Measurements from ENCODE around the gene TMEM258. TPM values are rescaled to one million over a fixed set of nuclear protein-coding genes. Genes with fewer than 3 reads are reported as not detected.

Gene TMEM258
- 100 to 1,000 TPM; 148 to 152 TPM for total RNA-seq
- 258 TPM for polyA plus RNA-seq

- Histone ChIP-seq H3K27ac (ENCODE audit: low read depth, low read length) (peak within 1 kb of the TSS; percentile 94), H3K27me3 (ENCODE audit: insufficient read depth, low read length, poor library complexity, severe bottlenecking) (no peaks in the 10 kb centered on the region), H3K9me3 (ENCODE audit: low read length) (no peaks in the 10 kb centered on the region), H3K36me3 (ENCODE audit: insufficient read depth, low read length) (peaks cover 33% of the 10 kb centered on the region), H3K4me1 (ENCODE audit: insufficient read depth, low read length) (peaks cover 17% of the 10 kb centered on the region), H3K4me3 (ENCODE audit: low read length) (peak within 1 kb of the TSS; percentile 92)
- H3K27ac Mint-ChIP-seq: peak within 1 kb of the TSS; percentile 96 to 100 (median 99)
- POLR2A ChIA-PET: interaction anchor here (0.6 to 2.9 kb wide), 3 partner anchors 175 to 879 kb away, joined by 3 to 8 read pairs (median 4); partner anchors contain the start of gene FTH1
- H3K9me3 Mint-ChIP-seq: no peaks in the 10 kb centered on the region
- H3K27me3 Mint-ChIP-seq: no peaks in the 10 kb centered on the region
- H3K36me3 Mint-ChIP-seq: peaks cover 0 to 58% (median 2%) of the 10 kb centered on the region in 3 donors
- peaks cover 24 to 49% (median 36%) of the 10 kb centered on the region in 3 donors for H3K4me1 Mint-ChIP-seq
- CTCF ChIA-PET: interaction anchor here (1.1 to 2.2 kb wide), 6 partner anchors 22 to 519 kb away, joined by 3 to 12 read pairs (median 5); partner anchors contain the start of gene FADS1
- peak; percentile 80 to 91 (median 85) for DNase-seq
- peak within 1 kb of the TSS; percentile 91 to 100 (median 92) for H3K4me3 Mint-ChIP-seq
These were observed at the start of gene TMEM258, which contains the start of gene FEN1 for GRCh38 chr11:61792310-61793082. TSS of gene TMEM258 (minus strand) at chr11:61792599. CDS start at chr11:61792558, 41 bp downstream. TSS of gene FEN1 (plus strand) at chr11:61792911. CDS start at chr11:61795362, 2,451 bp downstream.

GRCh38 chr11:61841636-61842527 is 49.5 kb upstream of the TMEM258 start:
- Mint-ChIP-seq H3K27ac (no peak overlapping the region), H3K36me3 (peaks cover 0 to 7% (median 0%) of the 10 kb centered on the region in 3 donors), H3K4me1 (no peaks in the 10 kb centered on the region), H3K4me3 (no peak overlapping the region), H3K9me3 (no peaks in the 10 kb centered on the region), H3K27me3 (no peaks in the 10 kb centered on the region)
- no peaks in the 10 kb centered on the region for H3K36me3 ChIP-seq (ENCODE audit: insufficient read depth, low read length)
- H3K27ac ChIP-seq (ENCODE audit: low read depth, low read length): peak overlapping the region; percentile 73
- ChIA-PET CTCF (no interaction called here), POLR2A (no interaction called here)
- no peak for DNase-seq
- no peaks in the 10 kb centered on the region for H3K27me3 ChIP-seq (ENCODE audit: insufficient read depth, low read length, poor library complexity, severe bottlenecking)
- H3K4me3 ChIP-seq (ENCODE audit: low read length): no peak overlapping the region
- no peaks in the 10 kb centered on the region for H3K4me1 ChIP-seq (ENCODE audit: insufficient read depth, low read length)
- no peaks in the 10 kb centered on the region for H3K9me3 ChIP-seq (ENCODE audit: low read length)

GRCh38 chr11:61840371-61840770 is 48.0 kb upstream of the TMEM258 start:
- CTCF ChIA-PET: no interaction called here
- Mint-ChIP-seq H3K4me3 (peak overlapping the region in 1 of 7 donors; percentile 44), H3K27ac (peak overlapping the region in 1 of 8 donors; percentile 72), H3K4me1 (peaks cover 4 to 6% (median 5%) of the 10 kb centered on the region in 3 donors), H3K27me3 (peaks cover 0 to 1% of the 10 kb centered on the region in 2 donors), H3K9me3 (no peaks in the 10 kb centered on the region), H3K36me3 (peaks cover 0 to 5% (median 0%) of the 10 kb centered on the region in 3 donors)
- Histone ChIP-seq H3K4me1 (ENCODE audit: insufficient read depth, low read length) (peaks cover 2% of the 10 kb centered on the region), H3K27me3 (ENCODE audit: insufficient read depth, low read length, poor library complexity, severe bottlenecking) (no peaks in the 10 kb centered on the region), H3K9me3 (ENCODE audit: low read length) (no peaks in the 10 kb centered on the region), H3K36me3 (ENCODE audit: insufficient read depth, low read length) (no peaks in the 10 kb centered on the region), H3K4me3 (ENCODE audit: low read length) (no peak overlapping the region), H3K27ac (ENCODE audit: low read depth, low read length) (no peak overlapping the region)
- DNase-seq: no peak
- POLR2A ChIA-PET: no interaction called here

GRCh38 chr11:61839742-61840141 is 47.3 kb upstream of the TMEM258 start:
- CTCF ChIA-PET: no interaction called here

GRCh38 chr11:61838921-61839320 is 46.5 kb upstream of the TMEM258 start:
- H3K27me3 Mint-ChIP-seq: peaks cover 0 to 1% of the 10 kb centered on the region in 2 donors
- no peaks in the 10 kb centered on the region for H3K9me3 ChIP-seq (ENCODE audit: low read length)
- no peak overlapping the region for H3K4me3 Mint-ChIP-seq
- no peaks in the 10 kb centered on the region for H3K36me3 ChIP-seq (ENCODE audit: insufficient read depth, low read length)
- H3K27ac Mint-ChIP-seq: no peak overlapping the region
- H3K4me3 ChIP-seq (ENCODE audit: low read length): no peak overlapping the region
- no peaks in the 10 kb centered on the region for H3K27me3 ChIP-seq (ENCODE audit: insufficient read depth, low read length, poor library complexity, severe bottlenecking)
- no peak overlapping the region for H3K27ac ChIP-seq (ENCODE audit: low read depth, low read length)
- POLR2A ChIA-PET: no interaction called here
- H3K9me3 Mint-ChIP-seq: no peaks in the 10 kb centered on the region
- DNase-seq: no peak
- H3K4me1 ChIP-seq (ENCODE audit: insufficient read depth, low read length): peaks cover 16% of the 10 kb centered on the region
- H3K4me1 Mint-ChIP-seq: peaks cover 14 to 19% (median 17%) of the 10 kb centered on the region in 3 donors
- CTCF ChIA-PET: interaction anchor here (1.3 kb wide), 1 partner anchor 59 kb away, joined by 3 read pairs; no protein-coding TSS in a partner anchor
- H3K36me3 Mint-ChIP-seq: peaks cover 0 to 5% (median 0%) of the 10 kb centered on the region in 3 donors

More at GRCh38 chr11:61839742-61840141, 47.3 kb upstream of the TMEM258 start:
- POLR2A ChIA-PET: no interaction called here
- Mint-ChIP-seq H3K9me3 (no peaks in the 10 kb centered on the region), H3K27me3 (peaks cover 0 to 1% of the 10 kb centered on the region in 2 donors), H3K4me1 (peaks cover 6 to 11% (median 10%) of the 10 kb centered on the region in 3 donors), H3K27ac (no peak overlapping the region), H3K4me3 (no peak overlapping the region), H3K36me3 (peaks cover 0 to 5% (median 0%) of the 10 kb centered on the region in 3 donors)
- peaks cover 8% of the 10 kb centered on the region for H3K4me1 ChIP-seq (ENCODE audit: insufficient read depth, low read length)
- no peak overlapping the region for H3K4me3 ChIP-seq (ENCODE audit: low read length)
- no peaks in the 10 kb centered on the region for H3K9me3 ChIP-seq (ENCODE audit: low read length)
- no peaks in the 10 kb centered on the region for H3K27me3 ChIP-seq (ENCODE audit: insufficient read depth, low read length, poor library complexity, severe bottlenecking)
- DNase-seq: no peak
- H3K27ac ChIP-seq (ENCODE audit: low read depth, low read length): no peak overlapping the region
- no peaks in the 10 kb centered on the region for H3K36me3 ChIP-seq (ENCODE audit: insufficient read depth, low read length)

GRCh38 chr11:61838501-61838900 is 46.1 kb upstream of the TMEM258 start:
- Mint-ChIP-seq H3K27me3 (peaks cover 1% of the 10 kb centered on the region in 2 donors), H3K4me3 (no peak overlapping the region), H3K27ac (no peak overlapping the region), H3K9me3 (no peaks in the 10 kb centered on the region), H3K36me3 (peaks cover 0 to 5% (median 0%) of the 10 kb centered on the region in 3 donors), H3K4me1 (peaks cover 18 to 23% (median 21%) of the 10 kb centered on the region in 3 donors)
- no peak for DNase-seq
- H3K4me1 ChIP-seq (ENCODE audit: insufficient read depth, low read length): peaks cover 20% of the 10 kb centered on the region
- H3K4me3 ChIP-seq (ENCODE audit: low read length): no peak overlapping the region
- H3K36me3 ChIP-seq (ENCODE audit: insufficient read depth, low read length): no peaks in the 10 kb centered on the region
- no peaks in the 10 kb centered on the region for H3K9me3 ChIP-seq (ENCODE audit: low read length)
- H3K27me3 ChIP-seq (ENCODE audit: insufficient read depth, low read length, poor library complexity, severe bottlenecking): no peaks in the 10 kb centered on the region
- CTCF ChIA-PET: interaction anchor here (1.3 kb wide), 1 partner anchor 60 kb away, joined by 3 read pairs; no protein-coding TSS in a partner anchor
- POLR2A ChIA-PET: no interaction called here
- H3K27ac ChIP-seq (ENCODE audit: low read depth, low read length): no peak overlapping the region

- Mint-ChIP-seq H3K4me3 (peak overlapping the region in 1 of 7 donors; percentile 13), H3K36me3 (peaks cover 0 to 5% (median 0%) of the 10 kb centered on the region in 3 donors), H3K9me3 (no peaks in the 10 kb centered on the region), H3K4me1 (peaks cover 18 to 31% (median 26%) of the 10 kb centered on the region in 3 donors), H3K27me3 (peaks cover 1 to 3% of the 10 kb centered on the region in 2 donors), H3K27ac (no peak overlapping the region)
- DNase-seq: no peak
- Histone ChIP-seq H3K9me3 (ENCODE audit: low read length) (no peaks in the 10 kb centered on the region), H3K27ac (ENCODE audit: low read depth, low read length) (no peak overlapping the region), H3K4me1 (ENCODE audit: insufficient read depth, low read length) (peaks cover 23% of the 10 kb centered on the region), H3K27me3 (ENCODE audit: insufficient read depth, low read length, poor library complexity, severe bottlenecking) (no peaks in the 10 kb centered on the region), H3K4me3 (ENCODE audit: low read length) (no peak overlapping the region), H3K36me3 (ENCODE audit: insufficient read depth, low read length) (no peaks in the 10 kb centered on the region)
- ChIA-PET POLR2A (no interaction called here), CTCF (interaction anchor here (0.8 kb wide), 1 partner anchor 61 kb away, joined by 3 read pairs; no protein-coding TSS in a partner anchor)
These were observed 45.1 kb upstream of the TMEM258 start for GRCh38 chr11:61837411-61838005.
